Ishikawa (cell line): ENCODE data around the gene PCBP3.

Experiments used
- EP300 ChIP-seq: IDR thresholded peaks from 2 replicates; pipeline ENCODE4 v1.6.1; 2012; ENCODE audit warnings: borderline replicate concordance
- TF ChIP-seq, protein P1 (sequence below): IDR thresholded peaks from 2 replicates; pipeline ENCODE4 v1.6.1; 2012; ENCODE audit warnings: low read depth, mild to moderate bottlenecking

DNA sequence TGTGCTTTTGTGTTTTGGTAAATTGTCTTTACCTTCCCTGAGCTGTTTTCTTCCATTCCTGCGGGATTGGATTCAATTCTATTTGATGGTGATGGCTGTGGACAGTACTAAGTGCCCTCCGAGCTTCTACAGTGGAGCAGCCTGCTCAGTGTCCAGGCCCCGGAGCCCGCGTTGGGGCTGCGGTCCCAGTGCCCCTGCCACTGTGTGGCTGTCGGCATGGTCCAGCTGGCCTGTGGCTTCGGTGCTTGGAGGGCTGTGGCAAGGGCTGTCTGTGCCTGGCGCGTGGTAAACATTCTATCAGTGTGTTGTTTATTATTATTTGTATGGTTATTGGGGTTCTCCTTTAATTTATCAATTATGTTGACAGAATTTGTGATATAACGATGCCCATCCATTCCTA lies 228.9 kb downstream of the PCBP3 start:
- TF ChIP-seq EP300: no peak
- TF ChIP-seq, protein P1, sequence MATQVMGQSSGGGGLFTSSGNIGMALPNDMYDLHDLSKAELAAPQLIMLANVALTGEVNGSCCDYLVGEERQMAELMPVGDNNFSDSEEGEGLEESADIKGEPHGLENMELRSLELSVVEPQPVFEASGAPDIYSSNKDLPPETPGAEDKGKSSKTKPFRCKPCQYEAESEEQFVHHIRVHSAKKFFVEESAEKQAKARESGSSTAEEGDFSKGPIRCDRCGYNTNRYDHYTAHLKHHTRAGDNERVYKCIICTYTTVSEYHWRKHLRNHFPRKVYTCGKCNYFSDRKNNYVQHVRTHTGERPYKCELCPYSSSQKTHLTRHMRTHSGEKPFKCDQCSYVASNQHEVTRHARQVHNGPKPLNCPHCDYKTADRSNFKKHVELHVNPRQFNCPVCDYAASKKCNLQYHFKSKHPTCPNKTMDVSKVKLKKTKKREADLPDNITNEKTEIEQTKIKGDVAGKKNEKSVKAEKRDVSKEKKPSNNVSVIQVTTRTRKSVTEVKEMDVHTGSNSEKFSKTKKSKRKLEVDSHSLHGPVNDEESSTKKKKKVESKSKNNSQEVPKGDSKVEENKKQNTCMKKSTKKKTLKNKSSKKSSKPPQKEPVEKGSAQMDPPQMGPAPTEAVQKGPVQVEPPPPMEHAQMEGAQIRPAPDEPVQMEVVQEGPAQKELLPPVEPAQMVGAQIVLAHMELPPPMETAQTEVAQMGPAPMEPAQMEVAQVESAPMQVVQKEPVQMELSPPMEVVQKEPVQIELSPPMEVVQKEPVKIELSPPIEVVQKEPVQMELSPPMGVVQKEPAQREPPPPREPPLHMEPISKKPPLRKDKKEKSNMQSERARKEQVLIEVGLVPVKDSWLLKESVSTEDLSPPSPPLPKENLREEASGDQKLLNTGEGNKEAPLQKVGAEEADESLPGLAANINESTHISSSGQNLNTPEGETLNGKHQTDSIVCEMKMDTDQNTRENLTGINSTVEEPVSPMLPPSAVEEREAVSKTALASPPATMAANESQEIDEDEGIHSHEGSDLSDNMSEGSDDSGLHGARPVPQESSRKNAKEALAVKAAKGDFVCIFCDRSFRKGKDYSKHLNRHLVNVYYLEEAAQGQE: no peak
